ENCODE measurements around the gene EEFSEC.
A peak's percentile ranks its signal among the peaks of the same experiment; 100 is the strongest.
"Not testable (repeated sequence)": the region's sequence is repeated elsewhere in the genome, so short reads cannot be mapped to it uniquely, and the experiment has no call there.

The EEFSEC gene

DNA sequence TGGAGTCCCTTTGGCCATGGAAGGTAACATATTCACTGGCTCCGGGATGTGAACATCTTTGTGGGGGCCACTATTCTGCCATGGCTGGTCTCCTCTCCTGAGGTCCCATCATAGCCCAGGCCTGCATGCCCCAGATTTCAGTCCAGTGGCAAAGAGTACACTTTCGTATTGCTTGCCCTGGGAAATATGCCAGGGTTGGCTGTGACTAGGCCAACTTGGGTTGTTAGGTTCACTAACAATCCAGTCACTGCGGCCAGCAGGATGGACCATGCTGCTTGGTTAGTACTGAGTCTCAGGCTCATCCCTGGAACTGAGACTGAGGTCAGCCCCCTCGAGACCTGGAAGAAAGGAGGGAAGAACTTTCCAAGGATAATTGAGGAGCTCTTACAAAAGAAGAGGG is 9.8 kb upstream of the EEFSEC start:
- no peak overlapping the region for H3K27ac Mint-ChIP-seq
- H3K36me3 Mint-ChIP-seq = no peaks in the 10 kb centered on the region
- no peaks in the 10 kb centered on the region for H3K4me1 Mint-ChIP-seq
- DNase-seq (ENCODE audit: low spot score in 2 of 2) (no peak), ATAC-seq (ENCODE audit: low read depth) (no peak)
- no peaks in the 10 kb centered on the region for H3K27me3 Mint-ChIP-seq
- H3K4me3 Mint-ChIP-seq = no peak overlapping the region
- H3K9me3 Mint-ChIP-seq = no peaks in the 10 kb centered on the region

DNA sequence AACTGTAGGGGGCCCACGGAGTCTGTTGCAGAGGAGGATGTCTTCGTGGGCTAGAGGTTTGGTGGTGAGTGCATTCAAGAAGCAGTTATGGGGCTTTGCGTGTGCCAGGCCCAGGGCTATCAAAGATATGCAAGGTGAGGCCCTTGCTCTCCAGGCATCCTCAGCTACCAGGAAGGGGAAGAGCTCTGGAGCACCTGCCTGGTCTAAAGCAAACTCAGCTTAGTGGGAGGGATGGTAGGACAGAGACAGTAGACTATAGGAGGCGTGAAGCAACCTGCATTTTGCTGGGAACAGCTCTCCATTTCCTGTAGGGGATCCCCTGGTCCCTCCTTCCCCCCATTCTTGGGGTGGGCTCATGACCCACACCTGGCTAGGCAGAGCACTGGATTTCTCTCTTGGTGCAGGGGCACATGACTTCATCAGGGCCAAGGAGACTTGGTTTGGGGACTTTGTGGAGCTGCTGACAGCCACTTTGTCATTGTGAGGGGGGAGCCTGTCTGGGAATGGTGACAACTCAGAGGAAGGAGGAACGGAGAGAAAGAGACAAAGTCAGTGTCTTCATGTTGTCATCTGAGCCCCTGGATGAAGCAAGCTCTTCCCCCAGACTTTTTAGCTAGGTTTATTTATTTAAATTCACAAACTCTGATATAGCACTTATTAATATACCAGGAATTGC is 8.6 kb upstream of the EEFSEC start:
- Mint-ChIP-seq H3K36me3 (no peaks in the 10 kb centered on the region), H3K27ac (no peak overlapping the region), H3K9me3 (no peaks in the 10 kb centered on the region), H3K27me3 (no peaks in the 10 kb centered on the region), H3K4me1 (no peaks in the 10 kb centered on the region), H3K4me3 (no peak overlapping the region)
- no peak for DNase-seq (ENCODE audit: low spot score in 2 of 2)
- ATAC-seq (ENCODE audit: low read depth) = no peak

DNA sequence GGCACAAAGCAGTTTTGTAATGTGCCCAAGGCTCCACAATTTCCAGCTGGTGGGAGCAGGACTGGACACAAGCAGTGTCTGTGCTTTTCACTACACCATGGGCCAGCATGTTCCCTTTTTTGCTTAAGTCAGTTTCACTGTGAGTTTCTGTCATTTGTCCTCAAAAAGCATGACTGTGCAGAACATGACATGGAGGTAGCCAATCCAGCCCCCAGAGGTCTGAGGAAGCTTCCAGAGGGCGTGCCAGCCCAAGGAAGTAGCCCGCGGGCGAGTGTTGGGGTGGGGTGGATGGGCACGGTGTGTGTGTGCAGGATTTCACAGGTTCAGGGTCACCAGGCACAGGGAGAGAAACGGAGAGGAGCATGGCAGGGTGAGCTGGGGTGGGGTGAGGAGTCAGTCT is 8.0 kb upstream of the EEFSEC start:
- ATAC-seq (ENCODE audit: low read depth) (no peak), DNase-seq (ENCODE audit: low spot score in 2 of 2) (no peak)
- H3K4me1 Mint-ChIP-seq = no peaks in the 10 kb centered on the region
- H3K4me3 Mint-ChIP-seq = no peak overlapping the region
- H3K36me3 Mint-ChIP-seq = no peaks in the 10 kb centered on the region
- H3K27me3 Mint-ChIP-seq = no peaks in the 10 kb centered on the region
- no peak overlapping the region for H3K27ac Mint-ChIP-seq
- no peaks in the 10 kb centered on the region for H3K9me3 Mint-ChIP-seq

DNA sequence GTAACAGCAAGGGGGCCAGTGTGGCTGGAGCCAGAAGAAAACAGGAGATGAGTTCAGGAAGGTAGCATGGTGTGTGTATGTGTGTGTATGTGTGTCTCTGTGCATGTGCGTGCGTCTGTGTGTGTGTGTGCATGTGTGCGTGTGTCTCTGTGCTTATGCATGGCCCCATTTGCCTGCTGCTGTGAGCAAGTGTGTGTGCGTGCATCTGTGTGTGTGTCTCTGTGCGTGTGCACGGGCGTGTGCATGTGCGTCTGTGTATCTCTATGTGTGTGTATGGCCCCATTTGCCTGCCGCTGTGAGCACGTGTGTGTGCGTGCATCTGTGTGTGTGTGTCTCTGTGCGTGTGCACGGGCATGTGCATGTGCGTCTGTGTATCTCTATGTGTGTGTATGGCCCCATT is 7.1 kb upstream of the EEFSEC start:
- Mint-ChIP-seq H3K9me3 (no peaks in the 10 kb centered on the region), H3K27ac (no peak overlapping the region), H3K4me3 (no peak overlapping the region), H3K36me3 (no peaks in the 10 kb centered on the region), H3K4me1 (no peaks in the 10 kb centered on the region), H3K27me3 (no peaks in the 10 kb centered on the region)
- ATAC-seq (ENCODE audit: low read depth) (no peak), DNase-seq (ENCODE audit: low spot score in 2 of 2) (no peak)

DNA sequence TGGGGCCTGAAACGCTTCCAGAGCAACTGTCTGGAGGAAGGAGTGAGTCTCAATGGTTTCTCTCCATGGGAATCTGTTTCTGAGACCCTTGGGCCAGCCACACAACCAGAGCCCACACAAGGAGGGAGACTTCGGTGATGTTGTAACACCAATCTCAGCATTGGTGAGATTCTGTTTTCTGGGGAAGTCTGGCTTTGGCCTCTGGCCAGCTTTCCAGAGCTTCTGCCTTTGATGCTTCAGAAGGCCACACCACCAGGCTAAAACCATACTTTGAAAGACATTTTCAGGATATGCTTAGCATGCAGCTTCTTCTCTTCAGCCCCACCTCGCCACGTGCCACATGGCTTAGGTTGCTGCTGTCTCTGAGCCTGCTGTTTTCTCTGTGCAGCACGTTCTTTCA is 3.6 kb upstream of the EEFSEC start:
- H3K27ac Mint-ChIP-seq = no peak overlapping the region
- peaks cover 1% of the 10 kb centered on the region for H3K9me3 Mint-ChIP-seq
- no peak overlapping the region for H3K4me3 Mint-ChIP-seq
- no peaks in the 10 kb centered on the region for H3K27me3 Mint-ChIP-seq
- DNase-seq (ENCODE audit: low spot score in 2 of 2) (no peak), ATAC-seq (ENCODE audit: low read depth) (no peak)
- H3K4me1 Mint-ChIP-seq = peaks cover 6% of the 10 kb centered on the region
- no peaks in the 10 kb centered on the region for H3K36me3 Mint-ChIP-seq

DNA sequence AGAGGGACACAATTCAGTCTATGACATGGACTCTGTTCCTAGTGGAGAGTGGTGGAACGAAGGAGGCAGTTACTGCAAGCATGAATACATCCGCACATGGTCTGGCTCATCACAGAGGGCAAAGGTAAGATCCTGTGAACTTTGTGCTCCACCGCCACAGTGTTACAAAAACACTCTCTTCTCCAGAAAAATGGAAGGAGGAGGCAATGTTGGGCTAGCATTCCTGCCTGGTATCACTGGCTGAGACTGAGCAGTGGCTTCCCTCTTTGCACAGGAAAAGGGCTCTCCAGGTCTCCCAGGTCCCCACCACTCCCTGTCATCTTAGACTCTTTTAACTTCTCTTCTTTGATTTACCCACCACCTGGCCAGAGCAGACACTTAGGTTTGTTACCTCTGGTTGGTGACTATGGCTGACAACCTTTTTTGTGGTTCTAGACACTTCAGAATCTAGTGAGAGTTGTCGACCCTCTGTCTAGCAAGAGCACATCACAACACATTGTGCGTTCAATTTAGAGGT is 1.5 kb upstream of the EEFSEC start:
- ATAC-seq (ENCODE audit: low read depth) (no peak), DNase-seq (ENCODE audit: low spot score in 2 of 2) (no peak)
- peaks cover 1% of the 10 kb centered on the region for H3K9me3 Mint-ChIP-seq
- no peak overlapping the region for H3K4me3 Mint-ChIP-seq
- H3K36me3 Mint-ChIP-seq = peaks cover 6% of the 10 kb centered on the region
- H3K4me1 Mint-ChIP-seq = peaks cover 12% of the 10 kb centered on the region
- H3K27me3 Mint-ChIP-seq = no peaks in the 10 kb centered on the region
- H3K27ac Mint-ChIP-seq = no peak overlapping the region

DNA sequence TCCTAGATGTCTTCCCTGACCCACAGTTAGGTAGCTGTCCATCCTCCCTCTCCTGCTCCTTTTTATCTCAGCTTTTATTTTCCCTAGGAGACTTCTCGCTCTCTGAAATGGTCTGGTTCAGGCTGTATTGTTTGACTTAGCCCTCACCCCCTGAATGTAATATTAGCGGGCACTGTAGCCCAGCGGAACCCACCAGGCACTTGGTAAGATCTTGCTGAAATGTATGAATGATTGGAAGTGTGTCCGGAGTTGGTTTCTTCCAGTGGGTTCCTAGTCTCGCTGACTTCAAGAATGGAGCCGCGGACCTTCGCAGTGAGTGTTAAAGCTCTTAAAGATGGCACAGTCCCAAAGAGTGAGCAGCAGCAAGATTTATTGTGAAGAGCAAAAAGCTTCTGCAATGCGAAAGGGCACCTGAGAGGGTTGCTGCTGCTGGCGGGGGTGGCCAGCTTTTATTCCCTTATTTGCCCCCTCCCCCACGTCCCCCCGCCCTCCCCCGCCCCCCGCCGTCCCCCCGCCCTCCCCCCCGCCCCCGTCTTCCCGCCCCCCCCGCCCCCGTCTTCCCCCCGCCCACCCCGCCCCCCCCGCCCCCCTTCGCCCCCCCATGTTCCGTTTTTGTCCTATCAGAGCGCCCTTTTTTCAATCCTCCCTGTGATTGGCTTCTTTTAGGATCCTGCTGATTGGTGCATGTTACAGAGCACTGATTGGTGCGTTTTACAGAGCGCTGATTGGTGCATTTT is 694 bp upstream of the EEFSEC start:
- DNase-seq (ENCODE audit: low spot score in 2 of 2) (no peak), ATAC-seq (ENCODE audit: low read depth) (peak; percentile 65)
- H3K36me3 Mint-ChIP-seq = peaks cover 9% of the 10 kb centered on the region
- peak overlapping the region; percentile 86 for H3K4me3 Mint-ChIP-seq
- peaks cover 12% of the 10 kb centered on the region for H3K4me1 Mint-ChIP-seq
- no peaks in the 10 kb centered on the region for H3K27me3 Mint-ChIP-seq
- H3K27ac Mint-ChIP-seq = peak overlapping the region; percentile 89
- peaks cover 1% of the 10 kb centered on the region for H3K9me3 Mint-ChIP-seq

DNA sequence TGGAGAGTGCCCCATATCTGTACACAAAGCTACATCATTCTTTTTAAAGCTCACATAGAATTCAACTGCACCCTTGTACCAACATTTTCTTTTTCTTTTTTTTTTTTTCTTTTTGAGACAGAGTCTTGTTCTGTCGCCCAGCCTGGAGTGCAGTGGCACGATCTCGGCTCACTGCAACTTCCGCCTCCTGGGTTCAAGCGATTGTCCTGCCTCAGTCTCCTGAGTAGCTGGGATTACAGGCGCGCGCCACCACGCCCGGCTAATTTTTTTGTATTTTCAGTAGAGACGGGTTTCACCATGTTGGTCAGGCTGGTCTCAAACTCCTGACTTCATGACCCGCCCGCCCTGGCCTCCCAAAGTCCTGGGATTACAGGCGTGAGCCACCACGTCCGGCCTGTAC is 1.1 kb downstream of the EEFSEC start:
- H3K27me3 Mint-ChIP-seq; H3K9me3 Mint-ChIP-seq; DNase-seq (ENCODE audit: low spot score in 2 of 2); ATAC-seq (ENCODE audit: low read depth): not testable (repeated sequence)
- Mint-ChIP-seq H3K4me1 (peaks cover 13% of the 10 kb centered on the region), H3K36me3 (peaks cover 21% of the 10 kb centered on the region), H3K4me3 (peak overlapping the region; percentile 86), H3K27ac (peak overlapping the region; percentile 89)

DNA sequence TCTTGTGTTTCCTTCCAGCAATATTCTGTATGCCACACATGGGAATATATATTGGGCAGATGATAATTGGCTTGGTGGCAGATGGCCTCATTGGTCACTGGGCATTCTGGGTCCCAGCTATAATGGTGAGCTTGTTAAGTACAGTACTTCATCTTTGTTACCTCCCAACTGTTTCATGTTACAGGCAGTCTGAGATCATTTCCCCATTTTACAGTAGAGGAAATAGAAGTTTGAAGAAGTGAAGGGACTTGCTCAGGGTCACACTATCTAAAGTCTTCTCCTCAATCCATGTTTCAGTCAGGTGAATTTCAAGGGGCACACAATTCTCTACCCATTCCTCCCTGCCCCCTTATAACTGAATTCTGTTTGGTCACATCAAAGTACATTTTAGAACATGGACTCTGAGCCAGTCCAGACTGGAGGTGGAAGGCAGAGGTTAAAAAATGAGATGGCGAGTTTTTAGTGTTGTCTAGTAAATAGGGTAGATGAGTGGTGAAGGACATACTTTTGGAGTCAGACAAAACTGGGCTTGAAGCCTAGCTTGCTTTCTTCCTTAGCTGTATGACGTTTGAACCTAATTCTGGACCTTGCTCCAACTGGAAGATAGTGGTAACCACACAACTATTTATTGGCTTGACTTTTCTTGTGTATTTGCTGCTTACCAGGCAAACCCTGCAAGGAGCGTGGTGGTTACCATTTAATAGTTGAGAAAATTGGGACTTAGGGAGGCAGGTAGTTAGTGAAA is 2.5 kb downstream of the EEFSEC start:
- peaks cover 22% of the 10 kb centered on the region for H3K4me1 Mint-ChIP-seq
- no peak overlapping the region for H3K4me3 Mint-ChIP-seq
- no peak for ATAC-seq (ENCODE audit: low read depth)
- no peak overlapping the region for H3K27ac Mint-ChIP-seq
- H3K27me3 Mint-ChIP-seq = no peaks in the 10 kb centered on the region
- H3K36me3 Mint-ChIP-seq = peaks cover 25% of the 10 kb centered on the region
- peaks cover 1% of the 10 kb centered on the region for H3K9me3 Mint-ChIP-seq
- DNase-seq (ENCODE audit: low spot score in 2 of 2) = no peak

DNA sequence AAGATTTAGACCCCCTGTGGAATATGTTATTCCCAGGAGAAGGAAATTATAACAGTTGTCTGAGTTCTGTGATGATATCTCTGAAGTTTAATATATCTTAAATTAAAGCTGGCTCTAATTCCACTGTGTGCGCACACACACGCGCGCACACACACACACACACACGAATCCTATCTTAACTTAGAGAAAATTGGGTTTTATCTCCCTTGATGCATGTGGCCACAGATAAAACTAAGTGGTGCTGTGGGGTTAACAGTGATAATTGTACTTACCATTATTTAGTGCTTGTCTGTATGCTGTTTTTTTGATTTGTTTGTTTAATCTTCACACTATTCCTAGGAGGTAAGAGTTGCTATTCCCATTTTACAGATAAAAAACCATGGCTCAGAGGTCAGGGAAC is 7.4 kb downstream of the EEFSEC start:
- peaks cover 36% of the 10 kb centered on the region for H3K36me3 Mint-ChIP-seq
- H3K27me3 Mint-ChIP-seq = no peaks in the 10 kb centered on the region
- H3K4me3 Mint-ChIP-seq = no peak overlapping the region
- H3K9me3 Mint-ChIP-seq = no peaks in the 10 kb centered on the region
- peaks cover 33% of the 10 kb centered on the region for H3K4me1 Mint-ChIP-seq
- H3K27ac Mint-ChIP-seq = no peak overlapping the region
- ATAC-seq (ENCODE audit: low read depth) (no peak), DNase-seq (ENCODE audit: low spot score in 2 of 2) (no peak)

DNA sequence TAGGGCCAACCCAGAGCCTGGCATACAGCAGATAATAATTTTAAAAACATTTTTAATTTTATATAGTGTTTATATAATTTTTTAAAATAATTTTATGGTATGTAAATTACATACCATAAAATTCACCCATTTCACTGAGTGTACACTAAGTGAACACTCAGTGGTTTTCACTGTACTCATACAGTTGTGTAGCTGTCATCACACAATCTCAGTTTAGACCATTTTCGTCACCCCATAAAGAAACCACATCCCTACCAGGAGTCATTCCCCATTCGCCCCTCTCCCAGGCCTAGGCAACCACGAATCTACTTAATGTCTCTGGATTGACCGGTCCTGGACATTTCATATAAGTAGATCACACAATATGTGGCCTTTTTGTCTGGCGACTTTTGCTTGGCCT is 10.2 kb downstream of the EEFSEC start:
- H3K36me3 Mint-ChIP-seq = peaks cover 30% of the 10 kb centered on the region

DNA sequence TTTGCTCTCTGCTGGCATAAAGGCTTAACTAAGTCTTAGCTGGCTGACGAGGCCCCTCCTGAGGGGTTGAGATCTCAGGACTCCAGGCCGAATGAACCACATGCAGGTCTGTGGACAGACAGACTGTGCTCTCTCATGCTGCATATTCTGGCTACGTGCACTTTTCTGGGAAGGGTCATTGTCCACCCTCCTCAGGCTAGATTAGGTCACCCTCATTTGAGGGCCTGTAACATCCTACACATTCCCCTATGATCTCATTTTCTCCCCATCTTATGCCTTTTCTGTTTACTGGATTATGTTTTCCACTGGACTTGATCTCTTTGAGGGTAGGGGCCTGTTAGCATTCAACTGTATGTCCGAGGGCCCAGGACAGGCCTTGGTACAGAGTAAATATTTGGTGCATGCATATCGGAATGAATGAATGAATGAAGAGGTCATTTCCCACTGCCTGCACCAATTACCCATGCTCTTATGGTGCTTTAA is 13.7 kb downstream of the EEFSEC start:
- Mint-ChIP-seq H3K4me1 (peaks cover 30% of the 10 kb centered on the region), H3K36me3 (peaks cover 17% of the 10 kb centered on the region), H3K9me3 (no peaks in the 10 kb centered on the region), H3K4me3 (no peak overlapping the region), H3K27ac (no peak overlapping the region), H3K27me3 (no peaks in the 10 kb centered on the region)
- DNase-seq (ENCODE audit: low spot score in 2 of 2) (no peak), ATAC-seq (ENCODE audit: low read depth) (no peak)

More for the DNA sequence above, 10.2 kb downstream of the EEFSEC start:
- Mint-ChIP-seq H3K4me3 (no peak overlapping the region), H3K9me3 (no peaks in the 10 kb centered on the region), H3K27ac (no peak overlapping the region), H3K4me1 (peaks cover 32% of the 10 kb centered on the region), H3K27me3 (no peaks in the 10 kb centered on the region)
- ATAC-seq (ENCODE audit: low read depth) = no peak
- no peak for DNase-seq (ENCODE audit: low spot score in 2 of 2)

DNA sequence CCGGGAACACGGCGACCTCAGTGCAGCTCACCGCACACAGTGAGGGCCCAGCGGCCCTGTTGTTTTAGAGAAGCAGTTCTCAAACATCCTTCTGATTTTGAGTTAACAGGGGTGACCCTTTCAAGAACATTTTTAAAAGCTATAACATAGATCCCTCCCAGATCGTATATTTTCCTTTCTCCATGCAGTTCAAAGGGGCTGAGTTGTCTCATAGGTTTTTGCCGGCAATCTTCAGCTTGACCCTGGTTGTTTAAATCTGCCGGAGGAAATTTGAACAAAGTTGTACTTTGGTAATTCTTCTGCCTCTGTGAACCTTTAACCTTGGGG is 14.3 kb downstream of the EEFSEC start:
- Mint-ChIP-seq H3K27me3 (no peaks in the 10 kb centered on the region), H3K27ac (no peak overlapping the region), H3K4me1 (peaks cover 26% of the 10 kb centered on the region), H3K36me3 (peaks cover 12% of the 10 kb centered on the region), H3K4me3 (no peak overlapping the region), H3K9me3 (no peaks in the 10 kb centered on the region)
- DNase-seq (ENCODE audit: low spot score in 2 of 2) (no peak), ATAC-seq (ENCODE audit: low read depth) (no peak)

DNA sequence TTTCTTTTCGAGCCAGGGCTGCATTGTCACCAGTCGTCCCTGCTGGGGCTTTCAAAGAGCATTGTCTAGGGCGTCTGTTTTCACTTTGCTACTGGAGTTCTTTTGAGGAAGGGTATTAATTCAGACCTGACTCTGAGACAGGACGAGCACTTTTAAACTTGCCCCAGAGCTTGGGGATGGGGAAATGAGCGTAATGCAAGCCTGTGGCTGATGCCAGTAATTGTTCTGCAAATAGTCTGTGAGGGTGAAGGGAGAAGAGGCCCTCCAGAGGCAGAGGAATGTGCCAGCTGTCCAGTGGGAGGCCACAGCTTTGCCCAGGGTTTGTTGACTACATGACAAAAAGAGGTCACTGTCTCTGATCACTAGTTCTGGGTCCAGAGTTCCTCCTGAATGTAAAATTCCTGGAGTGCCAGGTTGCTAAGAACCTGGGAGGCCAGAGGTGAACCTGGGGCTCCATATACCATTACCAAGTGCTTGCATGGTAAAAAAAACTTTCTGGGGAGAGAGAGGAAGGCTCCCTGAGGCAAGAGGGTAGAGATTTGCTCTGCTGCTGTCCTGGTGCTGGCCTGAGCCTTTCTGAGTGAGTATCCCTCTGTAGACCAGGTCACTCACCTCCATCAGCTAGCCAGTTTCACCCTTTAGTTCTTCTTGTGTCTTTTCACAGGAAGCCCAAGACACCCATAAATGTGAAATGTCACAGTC is 14.8 kb downstream of the EEFSEC start:
- Mint-ChIP-seq H3K36me3 (peaks cover 12% of the 10 kb centered on the region), H3K4me1 (peaks cover 26% of the 10 kb centered on the region), H3K27ac (peak overlapping the region; percentile 53), H3K9me3 (no peaks in the 10 kb centered on the region), H3K27me3 (no peaks in the 10 kb centered on the region), H3K4me3 (no peak overlapping the region)
- DNase-seq (ENCODE audit: low spot score in 2 of 2) (no peak), ATAC-seq (ENCODE audit: low read depth) (no peak)
